H1 (cell line): Measurements from ENCODE around the gene SCUBE2. TPM values are rescaled to one million over a fixed set of nuclear protein-coding genes. Genes with fewer than 3 reads are reported as not detected.

Experiments used
- CEBPB ChIP-seq: IDR thresholded peaks from 2 replicates; pipeline ENCODE4 v1.6.1; 2012; ENCODE audit warnings: low read depth, low read length
- HDAC6 ChIP-seq: IDR thresholded peaks from one replicate; pipeline ENCODE4 v1.7.1; 2012; ENCODE audit warnings: low read depth, mild to moderate bottlenecking, inconsistent platforms, low read length, moderate library complexity
- NRF1 ChIP-seq: IDR thresholded peaks from 2 replicates; pipeline ENCODE4 v1.6.1; 2011; ENCODE audit warnings: mild to moderate bottlenecking, low read depth, low read length, improper control_type of control experiment
- RFX5 ChIP-seq: IDR thresholded peaks from 2 replicates; pipeline ENCODE4 v1.6.1; 2011; ENCODE audit warnings: low read depth, low read length, improper control_type of control experiment, borderline replicate concordance
- SAP30 ChIP-seq: fragments of 300-600 bp; sonication (generic); IDR thresholded peaks from 2 replicates; pipeline ENCODE4 v1.7.1; 2012; ENCODE audit warnings: low read length, moderate library complexity, mild to moderate bottlenecking, inconsistent platforms; ENCODE audit not compliant: insufficient read depth, insufficient replicate concordance
- SP2 ChIP-seq: IDR thresholded peaks from 2 replicates; pipeline ENCODE4 v1.6.1; 2012; ENCODE audit warnings: mild to moderate bottlenecking, low read length, inconsistent platforms
- TEAD4 ChIP-seq: IDR thresholded peaks from 2 replicates; pipeline ENCODE4 v1.6.1; 2012; ENCODE audit warnings: low read depth, low read length, inconsistent platforms, mixed read lengths
- polyA plus RNA-seq, 7 experiments: library from polyadenylated mRNA; depleted of rRNA in 3 of 7; stranded (reverse) in 5 of 7; unstranded in 2 of 7; fragments of >200 nt in 5 of 7; fragments of 200-250 nt in 2 of 7; gene quantifications; 1 replicate in 5 of 7; 2 replicates in 1 of 7; 4 replicates in 1 of 7; pipeline versions ENCODE4 v1.2.1 to v1.2.3, GENCODE V29; 2011 to 2013; ENCODE audit warnings: missing spikeins in 2 of 7, mixed read lengths in 2 of 7
- total RNA-seq: library from RNA; stranded (reverse); fragmentation: NEBNext Ultra II Directional; extraction: Animal tissue kit (Norgen Biotek cat#: 25700); gene quantifications from 2 replicates; pipeline ENCODE4 v1.2.1, GENCODE V29; 2021
- TF ChIP-seq, protein P1 (sequence below): fragments of 300-600 bp; sonication (generic); IDR thresholded peaks from 2 replicates; pipeline ENCODE4 v1.7.1; 2012; ENCODE audit warnings: low read length, moderate library complexity, mild to moderate bottlenecking, inconsistent platforms; ENCODE audit not compliant: insufficient replicate concordance
- TF ChIP-seq, protein P2 (sequence below): IDR thresholded peaks from 2 replicates; pipeline ENCODE4 v1.6.1; 2012; ENCODE audit warnings: inconsistent platforms

The SCUBE2 gene
- total and polyA plus RNA-seq, 2 of the 8 experiments (the other 6 are each of a cell fraction or from before 2014, with no cell fraction given): 0.29 to 1.2 TPM

GRCh38 chr11:9137293-9138132, 46.1 kb upstream of the SCUBE2 start (continued):
- TF ChIP-seq, protein P1, sequence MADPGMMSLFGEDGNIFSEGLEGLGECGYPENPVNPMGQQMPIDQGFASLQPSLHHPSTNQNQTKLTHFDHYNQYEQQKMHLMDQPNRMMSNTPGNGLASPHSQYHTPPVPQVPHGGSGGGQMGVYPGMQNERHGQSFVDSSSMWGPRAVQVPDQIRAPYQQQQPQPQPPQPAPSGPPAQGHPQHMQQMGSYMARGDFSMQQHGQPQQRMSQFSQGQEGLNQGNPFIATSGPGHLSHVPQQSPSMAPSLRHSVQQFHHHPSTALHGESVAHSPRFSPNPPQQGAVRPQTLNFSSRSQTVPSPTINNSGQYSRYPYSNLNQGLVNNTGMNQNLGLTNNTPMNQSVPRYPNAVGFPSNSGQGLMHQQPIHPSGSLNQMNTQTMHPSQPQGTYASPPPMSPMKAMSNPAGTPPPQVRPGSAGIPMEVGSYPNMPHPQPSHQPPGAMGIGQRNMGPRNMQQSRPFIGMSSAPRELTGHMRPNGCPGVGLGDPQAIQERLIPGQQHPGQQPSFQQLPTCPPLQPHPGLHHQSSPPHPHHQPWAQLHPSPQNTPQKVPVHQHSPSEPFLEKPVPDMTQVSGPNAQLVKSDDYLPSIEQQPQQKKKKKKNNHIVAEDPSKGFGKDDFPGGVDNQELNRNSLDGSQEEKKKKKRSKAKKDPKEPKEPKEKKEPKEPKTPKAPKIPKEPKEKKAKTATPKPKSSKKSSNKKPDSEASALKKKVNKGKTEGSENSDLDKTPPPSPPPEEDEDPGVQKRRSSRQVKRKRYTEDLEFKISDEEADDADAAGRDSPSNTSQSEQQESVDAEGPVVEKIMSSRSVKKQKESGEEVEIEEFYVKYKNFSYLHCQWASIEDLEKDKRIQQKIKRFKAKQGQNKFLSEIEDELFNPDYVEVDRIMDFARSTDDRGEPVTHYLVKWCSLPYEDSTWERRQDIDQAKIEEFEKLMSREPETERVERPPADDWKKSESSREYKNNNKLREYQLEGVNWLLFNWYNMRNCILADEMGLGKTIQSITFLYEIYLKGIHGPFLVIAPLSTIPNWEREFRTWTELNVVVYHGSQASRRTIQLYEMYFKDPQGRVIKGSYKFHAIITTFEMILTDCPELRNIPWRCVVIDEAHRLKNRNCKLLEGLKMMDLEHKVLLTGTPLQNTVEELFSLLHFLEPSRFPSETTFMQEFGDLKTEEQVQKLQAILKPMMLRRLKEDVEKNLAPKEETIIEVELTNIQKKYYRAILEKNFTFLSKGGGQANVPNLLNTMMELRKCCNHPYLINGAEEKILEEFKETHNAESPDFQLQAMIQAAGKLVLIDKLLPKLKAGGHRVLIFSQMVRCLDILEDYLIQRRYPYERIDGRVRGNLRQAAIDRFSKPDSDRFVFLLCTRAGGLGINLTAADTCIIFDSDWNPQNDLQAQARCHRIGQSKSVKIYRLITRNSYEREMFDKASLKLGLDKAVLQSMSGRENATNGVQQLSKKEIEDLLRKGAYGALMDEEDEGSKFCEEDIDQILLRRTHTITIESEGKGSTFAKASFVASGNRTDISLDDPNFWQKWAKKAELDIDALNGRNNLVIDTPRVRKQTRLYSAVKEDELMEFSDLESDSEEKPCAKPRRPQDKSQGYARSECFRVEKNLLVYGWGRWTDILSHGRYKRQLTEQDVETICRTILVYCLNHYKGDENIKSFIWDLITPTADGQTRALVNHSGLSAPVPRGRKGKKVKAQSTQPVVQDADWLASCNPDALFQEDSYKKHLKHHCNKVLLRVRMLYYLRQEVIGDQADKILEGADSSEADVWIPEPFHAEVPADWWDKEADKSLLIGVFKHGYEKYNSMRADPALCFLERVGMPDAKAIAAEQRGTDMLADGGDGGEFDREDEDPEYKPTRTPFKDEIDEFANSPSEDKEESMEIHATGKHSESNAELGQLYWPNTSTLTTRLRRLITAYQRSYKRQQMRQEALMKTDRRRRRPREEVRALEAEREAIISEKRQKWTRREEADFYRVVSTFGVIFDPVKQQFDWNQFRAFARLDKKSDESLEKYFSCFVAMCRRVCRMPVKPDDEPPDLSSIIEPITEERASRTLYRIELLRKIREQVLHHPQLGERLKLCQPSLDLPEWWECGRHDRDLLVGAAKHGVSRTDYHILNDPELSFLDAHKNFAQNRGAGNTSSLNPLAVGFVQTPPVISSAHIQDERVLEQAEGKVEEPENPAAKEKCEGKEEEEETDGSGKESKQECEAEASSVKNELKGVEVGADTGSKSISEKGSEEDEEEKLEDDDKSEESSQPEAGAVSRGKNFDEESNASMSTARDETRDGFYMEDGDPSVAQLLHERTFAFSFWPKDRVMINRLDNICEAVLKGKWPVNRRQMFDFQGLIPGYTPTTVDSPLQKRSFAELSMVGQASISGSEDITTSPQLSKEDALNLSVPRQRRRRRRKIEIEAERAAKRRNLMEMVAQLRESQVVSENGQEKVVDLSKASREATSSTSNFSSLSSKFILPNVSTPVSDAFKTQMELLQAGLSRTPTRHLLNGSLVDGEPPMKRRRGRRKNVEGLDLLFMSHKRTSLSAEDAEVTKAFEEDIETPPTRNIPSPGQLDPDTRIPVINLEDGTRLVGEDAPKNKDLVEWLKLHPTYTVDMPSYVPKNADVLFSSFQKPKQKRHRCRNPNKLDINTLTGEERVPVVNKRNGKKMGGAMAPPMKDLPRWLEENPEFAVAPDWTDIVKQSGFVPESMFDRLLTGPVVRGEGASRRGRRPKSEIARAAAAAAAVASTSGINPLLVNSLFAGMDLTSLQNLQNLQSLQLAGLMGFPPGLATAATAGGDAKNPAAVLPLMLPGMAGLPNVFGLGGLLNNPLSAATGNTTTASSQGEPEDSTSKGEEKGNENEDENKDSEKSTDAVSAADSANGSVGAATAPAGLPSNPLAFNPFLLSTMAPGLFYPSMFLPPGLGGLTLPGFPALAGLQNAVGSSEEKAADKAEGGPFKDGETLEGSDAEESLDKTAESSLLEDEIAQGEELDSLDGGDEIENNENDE: no peak
- TF ChIP-seq CEBPB: no peak
- TF ChIP-seq SP2: no peak
- TF ChIP-seq TEAD4: no peak
- TF ChIP-seq NRF1: no peak
- TF ChIP-seq RFX5: no peak
- no peak for TF ChIP-seq HDAC6
- no peak for TF ChIP-seq SAP30
- TF ChIP-seq, protein P2, sequence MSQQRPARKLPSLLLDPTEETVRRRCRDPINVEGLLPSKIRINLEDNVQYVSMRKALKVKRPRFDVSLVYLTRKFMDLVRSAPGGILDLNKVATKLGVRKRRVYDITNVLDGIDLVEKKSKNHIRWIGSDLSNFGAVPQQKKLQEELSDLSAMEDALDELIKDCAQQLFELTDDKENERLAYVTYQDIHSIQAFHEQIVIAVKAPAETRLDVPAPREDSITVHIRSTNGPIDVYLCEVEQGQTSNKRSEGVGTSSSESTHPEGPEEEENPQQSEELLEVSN: no peak
